ENCODE measurements around the gene TTC7B. TPM values are rescaled to one million over a fixed set of nuclear protein-coding genes. Genes with fewer than 3 reads are reported as not detected.

The TTC7B gene
- total and polyA plus RNA-seq, 2 of the 13 experiments (the other 11 are each of a cell fraction or from before 2014, with no cell fraction given) = 1.3 to 3.2 TPM

DNA sequence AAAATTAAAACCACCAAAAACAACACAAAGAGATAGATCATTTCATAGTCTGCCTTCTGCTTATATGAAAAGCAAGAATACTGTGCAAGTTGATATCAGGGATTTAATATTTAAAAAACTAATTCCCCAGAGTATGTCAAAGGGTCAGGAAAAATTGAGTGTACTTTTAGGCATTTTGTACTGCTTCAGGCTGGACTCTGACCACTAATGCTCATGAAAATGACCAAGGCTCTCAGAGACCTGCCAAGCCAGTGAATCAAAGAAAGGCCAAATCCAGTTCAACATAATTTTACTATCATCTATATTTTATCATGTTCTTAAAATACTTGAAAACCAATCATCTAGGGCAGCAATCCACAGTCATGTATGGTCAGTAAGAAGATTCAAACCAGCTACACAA is 66.0 kb downstream of the TTC7B start:
- TF ChIP-seq ZNF709 (CRISPR knock-in tag; IDR thresholded peaks at IDR 0.05) = no peak
- H3K27me3 ChIP-seq (ENCODE audit: control insufficient read depth in 1 of 2, insufficient read depth in 2 of 2, low read length in 2 of 2) = no peaks in the 10 kb centered on the region; a peak in 1 of 5 replicates
- H3K79me2 ChIP-seq (ENCODE audit: insufficient read depth, low read length) = no peaks in the 10 kb centered on the region
- CTCF ChIA-PET (ENCODE audit: low intra/inter-chr PET ratio, low total read pairs) = no interaction called here
- H3K27ac ChIP-seq (ENCODE audit: extremely low read length, insufficient read depth, low read length) = no peak overlapping the region
- intact Hi-C loops (cut with micrococcal nuclease; ENCODE audit: unreplicated experiment) = no loop called here
- DNase-seq (ENCODE audit: low spot score) (no peak), FAIRE-seq (no peak), ATAC-seq (no peak)
- BruUV-seq (replicated peaks) = no TSS peak
- H3K36me3 ChIP-seq (replicated peaks in 1 of 2; ENCODE audit: control insufficient read depth in 1 of 2, insufficient read depth in 2 of 2, low read length in 2 of 2) = no peaks in the 10 kb centered on the region
- no peak overlapping the region for H3K9ac ChIP-seq (ENCODE audit: insufficient read depth, low read depth, low read length)
- H3K4me2 ChIP-seq (ENCODE audit: low read depth, low read length) = no peak overlapping the region
- POLR2A ChIA-PET = no interaction called here
- no peaks in the 10 kb centered on the region for H4K20me1 ChIP-seq (ENCODE audit: insufficient read depth, low read length)
- H2AFZ ChIP-seq (ENCODE audit: low read length) = no peak overlapping the region
- H3K4me1 ChIP-seq (ENCODE audit: insufficient read depth, low read length) = no peaks in the 10 kb centered on the region
- in situ Hi-C loops (cut with HindIII; ENCODE audit: extremely low pct_ligation_motif_present, low pct_unique_long_range_greater_than_20kb) = no loop called here
- no peak overlapping the region for H3K4me3 ChIP-seq (replicated peaks in 1 of 3; ENCODE audit: insufficient read depth in 1 of 3, low read depth in 2 of 3, low read length in 3 of 3)
- H3K9me3 ChIP-seq (ENCODE audit: low read length) = no peaks in the 10 kb centered on the region

GRCh38 chr14:90747909-90748308 is 68.3 kb downstream of the TTC7B start:
- Histone ChIP-seq H4K20me1 (ENCODE audit: insufficient read depth, low read length) (no peaks in the 10 kb centered on the region), H3K4me1 (ENCODE audit: insufficient read depth, low read length) (no peaks in the 10 kb centered on the region), H3K79me2 (ENCODE audit: insufficient read depth, low read length) (no peaks in the 10 kb centered on the region), H3K4me2 (ENCODE audit: low read depth, low read length) (no peak overlapping the region), H3K4me3 (replicated peaks in 1 of 3; ENCODE audit: insufficient read depth in 1 of 3, low read depth in 2 of 3, low read length in 3 of 3) (no peak overlapping the region), H3K36me3 (replicated peaks in 1 of 2; ENCODE audit: control insufficient read depth in 1 of 2, insufficient read depth in 2 of 2, low read length in 2 of 2) (no peaks in the 10 kb centered on the region), H2AFZ (ENCODE audit: low read length) (no peak overlapping the region), H3K9me3 (ENCODE audit: low read length) (no peaks in the 10 kb centered on the region), H3K27ac (ENCODE audit: extremely low read length, insufficient read depth, low read length) (no peak overlapping the region), H3K9ac (ENCODE audit: insufficient read depth, low read depth, low read length) (no peak overlapping the region), H3K27me3 (ENCODE audit: control insufficient read depth in 1 of 2, insufficient read depth in 2 of 2, low read length in 2 of 2) (no peaks in the 10 kb centered on the region; a peak in 1 of 5 replicates)
- ChIA-PET POLR2A (no interaction called here), CTCF (ENCODE audit: low intra/inter-chr PET ratio, low total read pairs) (no interaction called here)
- FAIRE-seq (no peak), DNase-seq (ENCODE audit: low spot score) (no peak), ATAC-seq (no peak)
- no TSS peak for BruUV-seq (replicated peaks)
- intact Hi-C loops (cut with micrococcal nuclease; ENCODE audit: unreplicated experiment) = no loop called here
- TF ChIP-seq, protein P1, sequence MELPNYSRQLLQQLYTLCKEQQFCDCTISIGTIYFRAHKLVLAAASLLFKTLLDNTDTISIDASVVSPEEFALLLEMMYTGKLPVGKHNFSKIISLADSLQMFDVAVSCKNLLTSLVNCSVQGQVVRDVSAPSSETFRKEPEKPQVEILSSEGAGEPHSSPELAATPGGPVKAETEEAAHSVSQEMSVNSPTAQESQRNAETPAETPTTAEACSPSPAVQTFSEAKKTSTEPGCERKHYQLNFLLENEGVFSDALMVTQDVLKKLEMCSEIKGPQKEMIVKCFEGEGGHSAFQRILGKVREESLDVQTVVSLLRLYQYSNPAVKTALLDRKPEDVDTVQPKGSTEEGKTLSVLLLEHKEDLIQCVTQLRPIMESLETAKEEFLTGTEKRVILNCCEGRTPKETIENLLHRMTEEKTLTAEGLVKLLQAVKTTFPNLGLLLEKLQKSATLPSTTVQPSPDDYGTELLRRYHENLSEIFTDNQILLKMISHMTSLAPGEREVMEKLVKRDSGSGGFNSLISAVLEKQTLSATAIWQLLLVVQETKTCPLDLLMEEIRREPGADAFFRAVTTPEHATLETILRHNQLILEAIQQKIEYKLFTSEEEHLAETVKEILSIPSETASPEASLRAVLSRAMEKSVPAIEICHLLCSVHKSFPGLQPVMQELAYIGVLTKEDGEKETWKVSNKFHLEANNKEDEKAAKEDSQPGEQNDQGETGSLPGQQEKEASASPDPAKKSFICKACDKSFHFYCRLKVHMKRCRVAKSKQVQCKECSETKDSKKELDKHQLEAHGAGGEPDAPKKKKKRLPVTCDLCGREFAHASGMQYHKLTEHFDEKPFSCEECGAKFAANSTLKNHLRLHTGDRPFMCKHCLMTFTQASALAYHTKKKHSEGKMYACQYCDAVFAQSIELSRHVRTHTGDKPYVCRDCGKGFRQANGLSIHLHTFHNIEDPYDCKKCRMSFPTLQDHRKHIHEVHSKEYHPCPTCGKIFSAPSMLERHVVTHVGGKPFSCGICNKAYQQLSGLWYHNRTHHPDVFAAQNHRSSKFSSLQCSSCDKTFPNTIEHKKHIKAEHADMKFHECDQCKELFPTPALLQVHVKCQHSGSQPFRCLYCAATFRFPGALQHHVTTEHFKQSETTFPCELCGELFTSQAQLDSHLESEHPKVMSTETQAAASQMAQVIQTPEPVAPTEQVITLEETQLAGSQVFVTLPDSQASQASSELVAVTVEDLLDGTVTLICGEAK (IDR thresholded peaks at IDR 0.05) = no peak
- TF ChIP-seq, protein P1 (CRISPR knock-in tag; IDR thresholded peaks at IDR 0.05) = no peak
- no peak for TF ChIP-seq SCMH1 (CRISPR knock-in tag; IDR thresholded peaks at IDR 0.05; ENCODE audit: borderline replicate concordance)
- TF ChIP-seq, protein P2, sequence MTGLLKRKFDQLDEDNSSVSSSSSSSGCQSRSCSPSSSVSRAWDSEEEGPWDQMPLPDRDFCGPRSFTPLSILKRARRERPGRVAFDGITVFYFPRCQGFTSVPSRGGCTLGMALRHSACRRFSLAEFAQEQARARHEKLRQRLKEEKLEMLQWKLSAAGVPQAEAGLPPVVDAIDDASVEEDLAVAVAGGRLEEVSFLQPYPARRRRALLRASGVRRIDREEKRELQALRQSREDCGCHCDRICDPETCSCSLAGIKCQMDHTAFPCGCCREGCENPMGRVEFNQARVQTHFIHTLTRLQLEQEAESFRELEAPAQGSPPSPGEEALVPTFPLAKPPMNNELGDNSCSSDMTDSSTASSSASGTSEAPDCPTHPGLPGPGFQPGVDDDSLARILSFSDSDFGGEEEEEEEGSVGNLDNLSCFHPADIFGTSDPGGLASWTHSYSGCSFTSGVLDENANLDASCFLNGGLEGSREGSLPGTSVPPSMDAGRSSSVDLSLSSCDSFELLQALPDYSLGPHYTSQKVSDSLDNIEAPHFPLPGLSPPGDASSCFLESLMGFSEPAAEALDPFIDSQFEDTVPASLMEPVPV (CRISPR knock-in tag; IDR thresholded peaks at IDR 0.05) = no peak
- in situ Hi-C loops (cut with HindIII; ENCODE audit: extremely low pct_ligation_motif_present, low pct_unique_long_range_greater_than_20kb) = no loop called here
